ENCODE results near the gene CTNNA3.

DNA sequence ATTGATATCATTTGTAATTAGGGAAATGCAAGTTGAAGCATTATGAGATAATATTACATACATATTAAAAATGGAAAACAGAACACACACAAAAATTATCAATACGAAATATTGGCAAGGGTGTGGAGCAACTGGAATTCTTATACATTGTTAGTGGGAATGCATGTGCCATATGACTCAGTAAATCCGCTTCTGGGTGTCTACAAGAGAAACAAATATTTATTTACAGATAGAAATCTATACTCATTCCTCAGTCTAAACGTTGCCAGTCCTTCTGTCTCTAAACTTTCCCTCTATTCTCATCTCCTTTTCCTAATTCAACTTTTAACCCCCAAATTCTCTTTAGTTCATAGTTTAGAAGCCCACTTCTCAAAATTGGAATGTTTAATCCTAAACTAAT is 940.5 kb downstream of the CTNNA3 start:
- TF ChIP-seq CTCF (IDR thresholded peaks at IDR 0.05) (no peak), POLR2A (IDR thresholded peaks at IDR 0.05) (no peak)
